ENCODE data around the gene ZSCAN5B.
A peak's percentile ranks its signal among the peaks of the same experiment; 100 is the strongest.
"Not testable (repeated sequence)": the region's sequence is repeated elsewhere in the genome, so short reads cannot be mapped to it uniquely, and the experiment has no call there.

Gene ZSCAN5B

GRCh38 chr19:56149656-56150038 is 47.9 kb downstream of the ZSCAN5B start:
- no peak overlapping the region for H3K27ac ChIP-seq
- no peak for TF ChIP-seq CTCF (conservative IDR thresholded peaks at IDR 0.05)

- H3K27ac ChIP-seq, result not testable (repeated sequence)
Observed at GRCh38 chr19:56148955-56149655, 48.5 kb downstream of the ZSCAN5B start.

- no peak overlapping the region for H3K27ac ChIP-seq
- TF ChIP-seq CTCF (conservative IDR thresholded peaks at IDR 0.05), result no peak
Observed at GRCh38 chr19:56148096-56148495, 49.5 kb downstream of the ZSCAN5B start.

GRCh38 chr19:56147307-56147706 is 50.3 kb downstream of the ZSCAN5B start:
- TF ChIP-seq CTCF (conservative IDR thresholded peaks at IDR 0.05), result no peak
- no peak overlapping the region for H3K27ac ChIP-seq

- H3K27ac ChIP-seq, result no peak overlapping the region
- TF ChIP-seq CTCF (conservative IDR thresholded peaks at IDR 0.05), result no peak
Observed at GRCh38 chr19:56146904-56147303, 50.7 kb downstream of the ZSCAN5B start.

GRCh38 chr19:56145698-56146097 is 51.9 kb downstream of the ZSCAN5B start:
- H3K27ac ChIP-seq, result peak overlapping the region; percentile 19; the same call in 1 of the 2 replicates
- no peak for TF ChIP-seq CTCF (conservative IDR thresholded peaks at IDR 0.05)

GRCh38 chr19:56144831-56145230 is 52.8 kb downstream of the ZSCAN5B start:
- no peak for TF ChIP-seq CTCF (conservative IDR thresholded peaks at IDR 0.05)
- peak overlapping the region; percentile 99; the same call in 1 of the 2 replicates for H3K27ac ChIP-seq

GRCh38 chr19:56144376-56144775 is 53.2 kb downstream of the ZSCAN5B start:
- no peak for TF ChIP-seq CTCF (conservative IDR thresholded peaks at IDR 0.05)
- peak overlapping the region; percentile 99; the same call in 1 of the 2 replicates for H3K27ac ChIP-seq

Data from VCaP (cell line).